Brain microvascular endothelial cell (primary cell): ENCODE data around the gene COL23A1.

Source experiments
- DNase-seq: peaks from one replicate; pipeline ENCODE4 v3.0.0-alpha.2; 2020
- H3K27ac ChIP-seq: fragments of 250-450 bp; sonication (Bioruptor Pico); 2 replicates; pipeline ENCODE4 v1.5.1; 2020; ENCODE audit warnings: mild to moderate bottlenecking, moderate library complexity
- H3K27me3 ChIP-seq: fragments of 250-450 bp; sonication (Bioruptor Pico); replicated peaks from 2 replicates; pipeline ENCODE4 v1.5.1; 2020; ENCODE audit warnings: mild to moderate bottlenecking
- H3K36me3 ChIP-seq: fragments of 250-450 bp; sonication (Bioruptor Pico); replicated peaks from 2 replicates; pipeline ENCODE4 v1.5.1; 2020; ENCODE audit warnings: mild to moderate bottlenecking
- H3K4me3 ChIP-seq: 2 replicates; pipeline ENCODE4 v1.5.1; 2011; ENCODE audit warnings: low read depth, mild to moderate bottlenecking, control low read depth, low read length, moderate library complexity
- CTCF ChIP-seq: IDR thresholded peaks from 2 replicates; pipeline ENCODE4 v1.5.1; 2011; ENCODE audit warnings: low read depth, mild to moderate bottlenecking, moderate library complexity, low read length, control low read depth, inconsistent platforms; ENCODE audit errors: missing control alignments
- in situ Hi-C: cut with HindIII; loops from 2 replicates; pipeline ENCODE4 v1.10.0; 2017; ENCODE audit warnings: low sequenced_read_pairs, low pct_ligation_motif_present

The COL23A1 gene

GRCh38 chr5:178189433-178189832 lies 400.8 kb downstream of the COL23A1 start:
- in situ Hi-C loops, result no loop called here
- Histone ChIP-seq H3K36me3 (no peaks in the 10 kb centered on the region), H3K27me3 (peaks cover 4% of the 10 kb centered on the region), H3K4me3 (no peak overlapping the region), H3K27ac (no peak overlapping the region)
- no peak for DNase-seq
- no peak for TF ChIP-seq CTCF
